CD4-positive, alpha-beta T cell (primary cell): ENCODE results near the gene PTCD2. TPM values are rescaled to one million over a fixed set of nuclear protein-coding genes. Genes with fewer than 3 reads are reported as not detected.

Experiments
- ATAC-seq: fragments of 200-7000 bp; cut with Tn5 transposase; one replicate; pipeline ENCODE4 v1.10.0; 2022; ENCODE audit warnings: mild to moderate bottlenecking; ENCODE audit not compliant: poor library complexity
- CTCF ChIA-PET: fragments of 350-600 bp; sonication (Branson Sonifier 250); formaldehyde crosslinking; loops from one replicate; lab custom pipeline; 2021; ENCODE audit warnings: antibody characterized with exemption, inconsistent platforms; lab: Charles Lee
- POLR2A ChIA-PET: fragments of 350-600 bp; sonication (Branson Sonifier 250); formaldehyde crosslinking; loops from one replicate; lab custom pipeline; 2021; ENCODE audit warnings: antibody characterized with exemption, inconsistent platforms; lab: Charles Lee
- DNase-seq, 14 experiments: peaks; one replicate each; pipeline ENCODE4 v3.0.0-alpha.2; 2013 to 2020; ENCODE audit warnings: mixed read lengths in 2 of 14
- H3K27ac ChIP-seq, 2 donors: one replicate each; pipeline versions ENCODE4 v1.5.1 to v1.7.0; 2013; ENCODE audit warnings: low read length in 2 of 2, low read depth in 1 of 2, mild to moderate bottlenecking in 1 of 2
- H3K27me3 ChIP-seq, 2 experiments: 1 replicate in 1 of 2; 2 replicates in 1 of 2; pipeline versions ENCODE4 v1.6.1 to v1.7.0; 2013; ENCODE audit warnings: low read length in 2 of 2, control low read depth in 1 of 2, mild to moderate bottlenecking in 1 of 2, moderate library complexity in 1 of 2; ENCODE audit not compliant: insufficient read depth in 2 of 2, control insufficient read depth in 1 of 2
- H3K36me3 ChIP-seq: one replicate; pipeline ENCODE4 v1.6.1; 2013; ENCODE audit warnings: low read length, control low read depth; ENCODE audit not compliant: insufficient read depth
- H3K4me1 ChIP-seq: one replicate; pipeline ENCODE4 v1.6.1; 2013; ENCODE audit warnings: low read length, control low read depth; ENCODE audit not compliant: insufficient read depth
- H3K4me3 ChIP-seq: one replicate; pipeline ENCODE4 v1.5.1; 2013; ENCODE audit warnings: mild to moderate bottlenecking, low read length, moderate library complexity
- H3K9me3 ChIP-seq, 2 experiments: 1 replicate in 1 of 2; 2 replicates in 1 of 2; pipeline versions ENCODE4 v1.6.1 to v1.7.0; 2013; ENCODE audit warnings: low read length in 2 of 2, mild to moderate bottlenecking in 2 of 2, control low read depth in 1 of 2, moderate library complexity in 1 of 2; ENCODE audit not compliant: control insufficient read depth in 1 of 2, insufficient read depth in 1 of 2
- H3K27ac Mint-ChIP-seq: one replicate; pipeline ENCODE4 v1.8.0; 2020; ENCODE audit warnings: mixed read lengths
- H3K27me3 Mint-ChIP-seq: one replicate; pipeline ENCODE4 v1.8.0; 2021; ENCODE audit warnings: mixed read lengths
- H3K36me3 Mint-ChIP-seq: one replicate; pipeline ENCODE4 v1.8.0; 2021; ENCODE audit warnings: low read depth, mixed read lengths
- H3K4me1 Mint-ChIP-seq: one replicate; pipeline ENCODE4 v1.8.0; 2021; ENCODE audit warnings: low read depth, mixed read lengths
- H3K4me3 Mint-ChIP-seq: one replicate; pipeline ENCODE4 v1.8.0; 2020; ENCODE audit warnings: mild to moderate bottlenecking, mixed read lengths
- H3K9me3 Mint-ChIP-seq: one replicate; pipeline ENCODE4 v1.8.0; 2020; ENCODE audit warnings: mixed read lengths
- CTCF ChIP-seq: fragments of 200-600 bp; IDR thresholded peaks from one replicate; pipeline ENCODE4 v1.8.0; 2022; ENCODE audit warnings: antibody characterized with exemption, mild to moderate bottlenecking
- intact Hi-C, 2 experiments: fragments of 100-400 bp; cut with DNase I in 1 of 2; cut with micrococcal nuclease in 1 of 2; formaldehyde crosslinking; loops; one replicate each; pipeline versions ENCODE4 v1.15.1 to v1.9.0; 2023 to 2025; cut with DNase I, micrococcal nuclease
- total RNA-seq, 174 experiments: library from RNA in 2 of 174; stranded (reverse) in 2 of 174; gene quantifications; one replicate each; pipeline ENCODE4 v1.2.3 and lab custom pipeline; 2021 to 2026

PTCD2 gene
- total RNA-seq, 2 experiments from 2014 or later, result 2.9 to 3.3 TPM

GRCh38 chr5:72410688-72411295, 90.6 kb downstream of the PTCD2 start:
- no peak for ATAC-seq
- TF ChIP-seq CTCF, result no peak
- Mint-ChIP-seq H3K27me3 (no peaks in the 10 kb centered on the region), H3K4me3 (no peak overlapping the region), H3K9me3 (no peaks in the 10 kb centered on the region), H3K36me3 (no peaks in the 10 kb centered on the region), H3K4me1 (no peaks in the 10 kb centered on the region), H3K27ac (no peak overlapping the region)
- no peaks in the 10 kb centered on the region for H3K27me3 ChIP-seq
- H3K4me1 ChIP-seq, result no peaks in the 10 kb centered on the region
- no peaks in the 10 kb centered on the region for H3K9me3 ChIP-seq
- H3K36me3 ChIP-seq, result no peaks in the 10 kb centered on the region
- no peak for DNase-seq
- POLR2A ChIA-PET, result no interaction called here
- intact Hi-C loops, result no loop called here
- CTCF ChIA-PET, result no interaction called here
- H3K27ac ChIP-seq, result no peak overlapping the region
- H3K4me3 ChIP-seq, result no peak overlapping the region

GRCh38 chr5:72412283-72413055, 92.3 kb downstream of the PTCD2 start:
- intact Hi-C loops, result no loop called here
- Mint-ChIP-seq H3K4me1 (no peaks in the 10 kb centered on the region), H3K4me3 (no peak overlapping the region), H3K36me3 (no peaks in the 10 kb centered on the region), H3K27me3 (no peaks in the 10 kb centered on the region), H3K27ac (no peak overlapping the region), H3K9me3 (no peaks in the 10 kb centered on the region)
- DNase-seq (no peak), ATAC-seq (no peak)
- POLR2A ChIA-PET, result no interaction called here
- H3K27ac ChIP-seq, result no peak overlapping the region
- no peaks in the 10 kb centered on the region for H3K27me3 ChIP-seq
- no peaks in the 10 kb centered on the region for H3K4me1 ChIP-seq
- H3K36me3 ChIP-seq, result no peaks in the 10 kb centered on the region
- H3K9me3 ChIP-seq, result peaks cover 0 to 4% of the 10 kb centered on the region in 2 experiments
- no peak overlapping the region for H3K4me3 ChIP-seq
- CTCF ChIA-PET, result no interaction called here
- no peak for TF ChIP-seq CTCF

- ATAC-seq (no peak), DNase-seq (no peak)
- ChIA-PET POLR2A (no interaction called here), CTCF (no interaction called here)
- H3K4me1 Mint-ChIP-seq, result no peaks in the 10 kb centered on the region
- H3K36me3 Mint-ChIP-seq, result no peaks in the 10 kb centered on the region
- H3K4me3 Mint-ChIP-seq, result no peak overlapping the region
- Histone ChIP-seq H3K27ac (no peak overlapping the region), H3K4me3 (no peak overlapping the region), H3K36me3 (no peaks in the 10 kb centered on the region), H3K4me1 (no peaks in the 10 kb centered on the region), H3K27me3 (no peaks in the 10 kb centered on the region), H3K9me3 (peaks cover 0 to 9% of the 10 kb centered on the region in 2 experiments)
- H3K27ac Mint-ChIP-seq, result no peak overlapping the region
- H3K9me3 Mint-ChIP-seq, result no peaks in the 10 kb centered on the region
- no peak for TF ChIP-seq CTCF
- intact Hi-C loops, result no loop called here
- no peaks in the 10 kb centered on the region for H3K27me3 Mint-ChIP-seq
These were observed 95.6 kb downstream of the PTCD2 start for GRCh38 chr5:72415616-72416325.
